ENCODE data around the gene IFT20.
A peak's percentile ranks its signal among the peaks of the same experiment; 100 is the strongest.
"Not testable (repeated sequence)": the region's sequence is repeated elsewhere in the genome, so short reads cannot be mapped to it uniquely, and the experiment has no call there.

The IFT20 gene

DNA sequence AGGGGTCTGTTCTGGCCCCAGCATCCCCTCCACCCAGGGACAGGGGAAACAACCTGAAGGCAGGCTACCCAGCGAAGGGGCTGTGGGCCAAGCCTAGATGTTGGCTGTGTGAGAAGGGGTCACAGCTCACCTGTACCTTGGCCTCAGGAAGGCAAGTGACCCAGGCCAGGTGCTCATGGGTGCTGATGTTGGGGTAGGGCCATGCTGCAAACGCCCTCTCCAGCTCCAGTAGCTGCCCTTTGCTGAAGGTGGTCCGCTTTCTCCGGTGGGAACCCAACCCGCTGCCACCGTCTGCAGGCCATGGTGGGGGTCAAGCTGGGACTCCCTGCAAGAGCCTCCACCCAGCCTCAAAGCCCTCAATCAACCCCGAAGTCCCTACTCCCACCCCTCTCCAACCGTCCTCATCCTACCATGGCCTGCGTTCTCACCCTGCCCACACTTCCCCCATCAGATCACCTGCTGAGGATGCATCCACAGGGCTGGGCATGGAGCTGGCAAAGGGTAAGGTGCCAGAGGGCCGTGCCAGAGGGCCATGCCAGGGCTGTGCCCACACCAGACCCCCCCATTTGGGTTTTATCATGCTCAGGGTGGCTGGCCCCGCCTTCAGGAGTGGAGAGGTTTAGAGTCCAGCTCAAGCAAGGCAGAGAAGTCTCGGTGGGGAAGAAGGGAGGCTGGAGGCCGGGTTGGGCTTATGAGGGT, 29.5 kb upstream of the IFT20 start, which contains the start of gene SEBOX:
TSS of gene SEBOX (minus strand) at position 535 of the 699 bp plus-strand sequence. CDS start at position 487, 48 bp downstream.
- no peak for DNase-seq (ENCODE audit: low read depth in 3 of 3)

DNA sequence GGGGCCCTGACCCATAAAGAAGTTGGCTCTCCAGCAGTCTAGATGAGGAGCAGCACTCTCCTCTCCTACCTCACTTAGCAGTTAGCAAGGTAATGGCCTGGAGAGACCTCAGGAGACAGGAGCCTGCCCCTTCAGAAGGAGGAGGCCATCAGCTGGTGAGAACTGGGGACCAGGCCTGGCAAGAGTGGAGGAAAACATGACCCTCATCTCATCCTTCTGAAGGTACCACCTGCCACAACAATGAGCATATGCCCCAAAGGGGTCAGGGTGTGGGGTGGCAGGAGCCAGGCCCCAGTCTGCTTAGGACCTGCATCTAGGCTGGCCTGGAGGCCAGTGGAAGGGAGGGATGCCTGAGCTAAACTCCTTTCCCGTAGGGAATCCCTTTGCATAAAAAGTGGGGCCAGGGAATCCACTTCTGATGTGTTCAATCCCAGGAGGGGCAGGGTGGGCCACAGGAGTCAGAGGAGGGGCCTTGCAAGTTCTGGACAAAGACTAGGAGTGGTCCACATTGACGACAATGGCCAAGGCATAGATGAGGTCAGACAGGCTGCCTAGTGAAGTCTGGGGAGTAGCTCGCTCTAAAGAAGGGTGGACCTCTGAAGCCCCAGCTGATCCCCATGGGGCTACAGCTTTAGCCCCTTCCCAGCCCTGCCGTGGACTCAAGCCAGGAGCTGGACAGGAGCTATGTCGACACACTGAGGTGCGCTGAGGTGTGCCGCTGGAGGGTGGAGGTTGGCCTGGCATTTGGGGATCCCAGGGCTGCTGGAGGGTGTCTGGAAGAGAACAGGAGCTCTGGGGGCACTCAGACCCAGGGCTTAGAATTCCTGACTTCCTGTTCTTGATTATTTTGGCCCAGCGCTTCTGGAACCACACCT, 28.7 kb upstream of the IFT20 start:
- no peak for DNase-seq (ENCODE audit: low read depth in 3 of 3)

DNA sequence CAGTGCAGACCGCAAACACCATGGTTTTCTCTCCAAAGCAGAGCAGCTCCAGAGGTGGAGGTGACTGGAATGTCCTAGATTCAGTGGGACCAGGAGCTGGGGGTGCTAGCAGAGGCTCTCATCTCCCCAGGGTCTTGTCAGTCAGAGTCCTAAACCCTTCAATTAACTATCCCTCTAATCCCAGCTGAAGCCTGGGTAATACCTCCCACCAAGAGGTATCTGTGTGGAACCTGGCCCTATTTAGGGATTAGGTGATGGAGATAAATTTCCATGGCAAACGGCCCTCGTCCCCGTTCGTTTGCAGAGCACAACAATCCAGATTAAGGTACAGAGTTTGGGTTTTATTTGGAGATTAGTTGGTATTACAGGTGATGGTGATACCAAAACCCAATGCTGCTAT, 27.9 kb upstream of the IFT20 start:
- DNase-seq (ENCODE audit: low read depth in 3 of 3), result no peak

DNA sequence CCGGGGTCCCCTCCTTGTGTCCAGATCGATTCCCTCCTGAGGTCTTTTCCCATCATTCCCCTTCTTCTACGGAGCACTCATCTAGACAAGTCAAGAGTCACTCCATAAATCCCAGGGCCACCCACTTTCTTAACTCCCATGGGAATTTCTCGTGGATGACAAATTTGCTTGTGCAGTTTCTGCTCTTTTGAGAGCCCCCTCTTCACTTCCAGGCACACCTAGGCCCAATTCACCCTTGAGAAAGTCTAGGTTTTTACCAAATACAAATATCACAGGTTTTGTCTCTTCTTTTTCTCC, 22.6 kb upstream of the IFT20 start:
- DNase-seq (ENCODE audit: low read depth in 3 of 3), result no peak

DNA sequence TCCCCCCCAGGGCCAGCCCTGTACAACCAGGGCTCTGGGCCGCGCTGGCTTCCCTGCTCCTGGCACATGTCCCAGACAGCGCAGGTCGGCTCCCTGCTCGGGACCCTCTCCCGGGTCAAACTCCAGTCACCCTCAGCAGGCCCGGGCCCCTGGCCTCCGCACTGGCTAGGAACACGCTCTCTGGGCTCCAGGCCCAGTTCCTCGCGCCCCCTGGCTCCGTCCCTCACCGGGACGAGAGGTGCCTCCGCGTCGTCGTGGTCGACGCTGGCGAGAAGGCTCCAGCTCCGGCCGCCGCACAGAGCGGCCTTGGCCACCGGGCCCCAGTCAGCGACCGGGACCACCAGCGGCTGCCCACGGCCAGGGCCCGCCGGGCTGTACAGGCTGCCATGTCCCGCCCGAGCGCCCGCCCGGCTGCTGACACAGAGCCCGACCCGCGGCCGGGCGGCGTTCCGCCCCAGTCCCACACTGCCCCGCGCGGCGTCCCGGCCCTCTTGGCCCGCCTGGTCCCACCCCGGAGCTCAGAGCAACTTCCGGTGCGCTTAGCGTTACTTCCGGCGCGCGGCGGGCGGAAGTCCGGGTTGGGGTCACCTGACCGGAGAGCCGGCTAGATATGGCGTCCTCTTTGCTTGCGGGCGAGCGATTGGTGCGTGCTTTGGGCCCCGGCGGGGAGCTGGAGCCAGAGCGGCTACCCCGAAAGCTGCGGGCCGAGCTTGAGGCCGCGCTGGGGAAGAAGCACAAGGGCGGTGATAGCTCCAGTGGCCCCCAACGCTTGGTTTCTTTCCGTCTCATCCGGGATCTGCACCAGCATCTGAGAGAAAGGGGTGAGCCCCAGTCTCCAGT, 22.0 kb upstream of the IFT20 start, which contains the start of gene POLDIP2:
TSS of gene POLDIP2 (minus strand) at position 467 of the 840 bp plus-strand sequence. CDS start at position 388, 79 bp downstream.
- peak; percentile 92 to 94 (median 92) for DNase-seq (ENCODE audit: low read depth in 3 of 3)

DNA sequence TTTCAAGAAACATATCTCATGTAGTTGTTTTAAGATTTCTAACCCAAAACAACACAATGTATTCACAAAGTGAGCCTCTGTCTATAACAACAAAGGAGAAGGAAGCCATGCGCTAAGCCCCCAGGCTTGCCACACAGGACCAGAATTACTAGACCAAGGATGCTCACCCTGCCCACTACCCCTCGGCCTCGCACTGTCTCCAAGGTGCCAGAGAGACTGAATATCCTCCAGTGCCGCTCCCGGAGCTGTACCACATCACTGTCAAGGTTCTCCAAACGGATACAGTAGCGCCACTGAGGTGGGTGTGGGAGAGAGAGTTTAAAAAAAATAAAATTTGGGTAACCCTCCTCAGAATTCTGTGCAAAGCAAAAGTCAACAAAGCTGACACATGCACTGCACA, 15.0 kb upstream of the IFT20 start:
- DNase-seq (ENCODE audit: low read depth in 3 of 3), result no peak

DNA sequence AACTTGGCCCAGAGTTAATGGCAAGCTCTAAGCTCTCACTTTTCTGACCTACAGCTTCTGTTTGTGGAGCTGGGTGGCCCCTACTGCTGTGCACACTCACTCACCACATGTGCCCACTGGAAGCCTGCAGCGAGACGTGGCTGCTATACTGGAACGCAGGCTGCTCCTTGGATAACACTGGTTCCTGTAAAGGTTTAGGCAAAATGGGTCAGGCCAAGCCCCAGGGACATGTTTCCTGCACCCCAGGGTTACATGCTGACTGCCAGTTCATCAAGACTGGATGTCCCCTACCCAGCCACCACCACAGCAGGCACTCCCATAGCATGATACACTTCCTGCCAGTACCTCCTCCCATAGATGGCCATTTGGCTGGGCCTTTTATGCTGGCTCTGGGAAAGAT, 13.7 kb upstream of the IFT20 start:
- no peak for DNase-seq (ENCODE audit: low read depth in 3 of 3)

DNA sequence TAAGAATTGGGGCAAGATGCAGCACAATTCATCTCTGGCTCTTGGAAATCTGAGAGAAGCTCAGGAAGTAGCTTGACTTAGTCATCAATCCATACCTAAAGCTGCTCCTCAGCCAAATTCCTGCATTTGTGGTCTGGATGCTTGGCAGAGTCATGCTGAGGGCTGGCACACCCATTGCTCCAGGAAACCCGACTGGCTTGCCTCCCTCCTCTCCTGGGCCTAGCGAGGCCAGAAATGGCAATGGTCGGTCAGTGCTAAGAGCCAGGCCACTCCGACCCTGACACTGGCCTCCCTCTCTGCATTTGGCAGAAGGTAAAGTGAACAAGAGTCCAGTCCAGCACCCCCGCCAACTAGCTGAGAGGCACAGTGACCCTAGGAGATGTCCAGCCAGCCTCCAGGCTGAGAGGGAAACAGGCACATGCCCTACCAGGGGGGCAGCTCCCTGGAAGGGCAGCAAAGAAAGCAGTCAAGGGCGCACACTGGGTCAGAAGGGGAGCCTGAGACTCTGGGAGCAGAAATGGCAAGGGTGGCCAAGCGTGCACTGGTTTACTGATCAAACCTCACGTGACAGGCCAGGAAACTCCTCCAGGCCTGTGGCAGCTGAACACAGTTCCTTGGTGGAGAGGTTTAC, 12.1 kb upstream of the IFT20 start:
- no peak for DNase-seq (ENCODE audit: low read depth in 3 of 3)

DNA sequence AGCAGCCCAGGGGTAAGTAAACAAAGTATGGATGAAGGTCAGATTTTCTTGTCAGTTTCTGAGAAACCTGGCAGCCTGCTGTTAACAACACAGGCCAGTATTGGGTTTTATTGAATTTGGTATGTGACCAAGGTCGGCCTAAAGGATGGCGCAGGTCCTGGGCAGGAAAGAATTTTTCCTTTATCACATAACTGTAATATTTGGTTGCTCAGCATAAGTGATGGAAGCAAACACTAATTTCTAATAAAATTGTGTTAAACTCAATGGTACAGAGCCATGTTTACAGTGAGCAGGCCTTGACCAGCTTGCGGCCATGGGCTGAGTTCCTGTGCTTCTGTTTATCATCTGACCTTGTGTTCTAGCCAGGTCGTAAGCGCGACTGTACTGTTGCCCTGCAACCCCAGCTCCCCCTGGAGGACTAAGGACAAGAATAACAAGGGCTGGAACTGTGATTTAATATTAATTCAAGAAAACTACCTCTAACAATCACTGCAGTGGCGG, 11.5 kb upstream of the IFT20 start:
- no peak for DNase-seq (ENCODE audit: low read depth in 3 of 3)

DNA sequence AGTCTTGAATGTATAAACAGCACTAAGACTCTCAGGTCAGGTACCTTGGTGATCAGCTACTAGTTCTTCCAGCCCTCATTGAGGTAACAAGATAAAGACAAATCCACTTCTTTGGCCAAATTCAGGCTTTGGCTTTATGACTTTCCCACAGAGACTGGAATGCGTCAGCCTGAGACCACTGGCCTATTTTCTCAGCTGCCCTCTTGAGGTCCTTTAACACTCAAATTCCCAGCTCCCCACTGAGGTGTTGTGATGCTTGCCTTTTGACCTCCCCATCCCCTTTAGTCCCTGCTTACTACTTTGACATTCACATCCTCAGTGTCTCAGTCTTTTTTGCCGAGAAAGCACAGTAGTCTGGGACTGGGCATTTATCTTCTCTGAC, 10.9 kb upstream of the IFT20 start:
- DNase-seq (ENCODE audit: low read depth in 3 of 3), result no peak

DNA sequence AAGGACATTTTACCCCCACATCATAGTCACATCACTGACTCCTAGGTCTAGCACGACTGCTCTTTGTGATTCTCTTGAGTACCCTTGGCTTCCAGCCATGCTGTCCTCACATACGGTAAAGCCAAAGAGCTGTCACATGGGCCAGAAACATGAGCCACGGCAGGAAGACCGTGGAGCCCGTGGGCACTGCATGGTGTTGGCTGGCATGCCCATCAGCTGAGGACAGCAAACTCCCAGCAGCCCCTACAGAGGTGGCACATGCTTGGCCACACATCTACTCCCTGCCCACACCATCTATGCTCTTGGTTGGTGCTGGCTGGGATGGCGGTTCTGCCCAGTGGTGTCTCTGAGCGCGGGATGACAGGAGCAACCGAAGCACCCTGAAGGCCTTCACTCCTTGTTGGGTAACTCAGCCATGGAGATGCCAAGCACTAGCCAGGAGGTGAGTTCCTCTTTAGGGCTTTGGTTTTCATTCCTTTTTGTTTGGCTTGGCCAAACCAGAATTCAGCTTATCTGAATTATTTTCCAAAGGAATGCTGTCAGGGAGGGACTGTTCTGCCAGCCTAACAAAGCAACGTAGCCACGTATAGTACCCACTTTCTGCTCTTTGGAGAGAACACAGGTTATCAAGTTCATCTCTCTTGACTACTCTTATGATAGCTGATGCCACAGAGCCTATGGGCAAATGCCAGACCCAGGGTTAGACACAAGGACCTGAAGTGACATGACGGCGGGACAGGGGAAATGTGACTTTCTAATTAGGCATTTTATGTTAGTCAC, 10.3 kb upstream of the IFT20 start:
- DNase-seq (ENCODE audit: low read depth in 3 of 3), result no peak

DNA sequence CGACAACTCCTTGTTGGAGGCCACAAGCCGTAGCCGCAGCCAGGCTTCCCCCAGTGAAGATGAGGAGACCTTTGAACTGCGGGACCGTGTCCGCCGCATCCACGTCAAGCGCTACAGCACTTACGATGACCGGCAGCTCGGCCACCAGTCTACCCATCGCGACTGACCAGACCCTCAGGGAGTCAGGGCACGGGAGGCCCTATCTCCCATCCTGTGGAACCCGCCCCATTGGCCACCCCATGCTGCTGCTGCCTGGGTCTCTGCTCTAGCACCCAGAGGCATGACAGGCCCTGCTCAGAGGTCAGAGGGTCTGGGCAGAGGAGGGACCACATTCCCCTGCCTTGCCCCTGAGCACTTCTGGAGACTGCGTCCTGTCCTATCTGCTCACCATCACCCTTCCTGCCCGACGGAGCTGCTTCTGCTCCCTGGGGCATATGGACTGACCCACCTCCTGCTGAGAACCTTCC, 9.2 kb upstream of the IFT20 start:
- no peak for DNase-seq (ENCODE audit: low read depth in 3 of 3)

DNA sequence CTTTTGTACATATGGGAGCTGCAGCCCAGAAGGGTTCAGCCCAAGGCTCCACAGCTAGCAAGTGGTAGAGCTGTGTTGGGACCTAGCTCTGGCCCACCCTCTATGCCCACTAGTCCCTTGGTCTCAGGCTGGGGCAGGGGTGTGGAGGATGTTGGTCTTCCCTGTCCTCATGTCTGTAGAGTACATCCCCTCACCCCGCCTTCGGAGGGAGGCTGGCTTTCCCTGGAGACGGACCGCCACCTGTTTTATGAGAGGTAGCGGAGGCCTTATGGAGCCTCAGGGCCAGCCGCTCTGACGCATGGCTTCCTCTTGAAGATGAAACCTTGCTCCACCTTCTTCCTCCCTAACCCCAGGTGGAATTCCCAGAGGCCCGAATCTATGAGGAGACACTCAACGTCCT, 8.7 kb upstream of the IFT20 start:
- DNase-seq (ENCODE audit: low read depth in 3 of 3), result no peak

DNA sequence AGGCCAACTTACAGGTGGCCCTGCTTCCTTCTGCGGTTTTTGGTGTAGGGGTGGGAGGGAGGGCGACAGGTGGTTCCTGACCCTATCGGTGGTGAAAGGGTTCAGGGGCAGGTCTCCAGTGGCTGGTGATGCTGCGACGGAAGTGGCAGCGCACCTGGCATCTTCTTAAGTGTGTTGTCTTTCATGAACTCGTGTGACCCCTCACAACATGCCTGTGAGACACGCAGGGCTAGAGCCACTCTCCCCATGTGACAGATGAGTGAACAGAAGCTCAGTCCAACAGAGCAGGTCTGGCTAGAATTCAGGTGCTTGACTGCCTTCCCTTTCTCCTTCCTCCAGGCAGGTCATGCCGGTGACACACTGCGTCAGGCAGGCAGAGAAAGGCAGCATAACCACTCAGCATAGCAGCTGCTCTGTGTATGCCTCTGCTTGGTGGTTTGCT, 8.2 kb upstream of the IFT20 start:
- no peak for DNase-seq (ENCODE audit: low read depth in 3 of 3)

DNA sequence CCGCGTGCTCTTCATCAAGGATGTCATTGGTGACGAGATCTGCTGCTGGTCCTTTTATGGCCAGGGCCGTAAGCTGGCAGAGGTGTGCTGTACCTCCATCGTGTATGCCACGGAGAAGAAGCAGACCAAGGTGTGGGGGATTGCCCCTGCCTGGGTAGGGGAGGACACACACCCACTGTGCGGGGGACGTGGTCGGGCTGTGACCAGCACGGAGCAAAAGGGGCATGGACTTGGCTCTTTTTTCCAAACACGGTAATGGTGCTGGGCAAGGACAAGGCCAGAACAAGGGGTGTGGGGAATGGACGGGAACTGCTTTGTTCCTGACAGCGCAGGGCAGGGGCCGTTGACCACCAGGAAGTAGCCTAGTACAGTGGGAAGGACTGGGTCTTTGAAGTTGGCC, 7.0 kb upstream of the IFT20 start:
- DNase-seq (ENCODE audit: low read depth in 3 of 3), result no peak

DNA sequence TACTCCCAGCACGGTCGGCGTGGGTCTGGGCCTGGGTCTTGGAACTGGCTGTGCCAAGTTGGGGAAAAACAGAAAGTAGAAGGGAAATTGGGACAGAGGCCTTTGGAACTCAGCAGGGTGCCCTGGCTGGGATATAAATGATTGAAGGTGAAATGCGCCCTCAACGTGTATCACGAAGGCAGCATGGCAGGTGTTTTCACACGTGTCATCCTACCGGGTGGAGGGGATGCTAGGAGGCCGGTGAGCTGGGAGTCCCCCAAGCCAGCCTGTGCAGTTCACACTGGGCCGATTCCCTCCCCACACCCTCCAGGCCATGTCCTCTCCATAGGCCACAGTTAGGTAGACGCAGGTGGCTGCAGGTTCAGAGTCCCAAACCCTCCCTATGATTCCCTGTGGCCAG, 6.2 kb upstream of the IFT20 start:
- no peak for DNase-seq (ENCODE audit: low read depth in 3 of 3)

DNA sequence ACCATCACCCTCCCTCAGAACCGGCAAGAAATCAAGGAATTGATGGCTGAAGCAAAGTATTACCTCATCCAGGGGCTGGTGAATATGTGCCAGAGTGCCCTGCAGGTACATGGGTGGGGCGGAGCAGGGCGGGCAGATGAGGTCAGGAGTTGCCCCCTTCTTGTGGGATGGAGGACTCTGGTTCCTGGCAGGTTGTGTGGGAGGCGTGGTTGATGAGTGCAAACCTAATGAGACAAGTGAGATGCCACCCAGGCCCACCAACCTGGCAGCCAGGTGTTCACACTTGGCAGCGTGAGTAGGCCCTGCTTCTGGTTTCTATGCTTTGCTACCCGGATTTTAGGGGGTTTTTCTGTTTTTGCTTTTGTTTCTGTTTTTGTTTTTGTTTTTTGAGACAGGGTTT, 5.1 kb upstream of the IFT20 start:
- no peak for DNase-seq (ENCODE audit: low read depth in 3 of 3)

DNA sequence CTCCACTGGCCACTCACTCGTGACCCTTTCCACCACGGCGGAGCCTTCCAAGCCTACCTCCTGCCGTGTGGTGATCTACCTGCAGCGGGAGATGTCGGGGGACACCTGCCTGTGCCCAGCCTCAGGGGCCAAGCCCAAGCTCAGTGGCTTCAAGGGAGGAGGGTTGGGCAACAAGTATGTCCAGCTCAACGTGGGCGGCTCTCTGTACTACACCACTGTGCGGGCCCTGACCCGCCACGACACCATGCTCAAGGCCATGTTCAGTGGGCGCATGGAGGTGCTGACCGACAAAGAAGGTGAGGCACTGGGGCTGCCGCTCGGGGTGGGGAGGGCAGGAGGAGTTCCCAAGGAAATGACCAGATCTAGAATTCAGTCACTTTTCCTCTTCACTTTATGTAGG, 4.2 kb upstream of the IFT20 start:
- DNase-seq (ENCODE audit: low read depth in 3 of 3), result no peak

DNA sequence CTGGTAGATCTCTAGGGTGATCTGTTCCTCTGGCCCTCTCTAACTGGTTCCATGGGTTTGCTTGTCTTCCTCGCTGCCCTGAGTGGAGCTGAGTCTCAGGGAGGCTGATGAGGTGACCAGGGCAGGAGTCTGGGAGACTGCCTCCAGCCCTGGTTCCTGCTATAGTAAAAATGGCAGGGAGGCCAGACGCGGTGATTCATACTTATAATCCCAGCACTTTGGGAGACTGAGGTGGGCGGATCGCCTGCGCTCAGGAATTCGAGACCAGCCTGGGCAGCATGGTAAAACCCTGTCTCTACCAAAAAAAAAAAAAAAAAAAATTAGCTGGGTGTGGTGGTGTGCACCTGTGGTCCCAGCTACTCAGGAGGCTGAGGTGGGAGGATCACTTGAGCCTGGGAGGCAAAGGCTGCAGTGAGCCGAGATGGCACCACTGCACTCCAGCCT, 3.5 kb upstream of the IFT20 start:
- not testable (repeated sequence) for DNase-seq (ENCODE audit: low read depth in 3 of 3)

DNA sequence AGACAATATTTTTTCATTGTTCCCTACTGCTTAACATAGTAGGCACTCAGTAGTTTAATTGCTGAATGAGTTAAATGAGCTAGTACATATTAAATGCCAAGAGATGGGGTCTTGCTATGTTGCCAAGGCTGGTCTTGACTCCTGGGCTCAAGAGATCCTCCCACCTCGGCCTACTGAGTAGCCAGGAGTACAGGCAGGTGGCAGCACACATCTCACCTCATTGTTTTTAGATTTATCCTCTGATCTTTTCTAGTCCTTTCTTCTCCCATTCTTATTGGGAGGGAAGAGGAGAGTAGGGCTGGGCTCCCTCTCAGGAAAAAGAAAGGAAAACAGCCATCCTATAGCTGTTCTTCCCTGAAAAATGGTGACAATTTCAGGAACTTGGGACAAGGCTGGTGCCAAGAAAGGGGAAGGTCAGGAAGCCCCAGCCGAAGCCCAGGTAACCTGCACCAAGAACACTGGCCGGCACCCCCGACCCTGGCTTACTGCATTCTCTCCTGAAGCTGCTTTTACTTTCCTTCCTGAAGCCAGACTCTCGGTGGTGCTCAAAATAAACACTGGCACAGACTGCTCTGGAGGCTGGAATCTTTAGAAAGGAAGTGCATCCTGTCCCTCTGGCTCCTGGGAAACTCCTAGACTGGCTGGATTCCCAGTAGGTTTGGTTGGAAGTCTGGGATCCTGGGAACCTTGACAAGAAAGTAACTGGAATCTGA, 2.9 kb upstream of the IFT20 start:
- DNase-seq (ENCODE audit: low read depth in 3 of 3), result no peak

Measured in stimulated activated CD4-positive, alpha-beta T cell treated with anti-CD3 and anti-CD28 coated beads, TNF-alpha, amount 100 ng/mL, for 24 hours (primary cell).